Upper lobe of left lung (tissue), 4 donors: ENCODE results near the gene KRT80.

ENCODE experiments used
- POLR2A ChIP-seq, 4 donors: fragments of 450-650 bp; IDR thresholded peaks; one replicate each; pipeline ENCODE4 v1.5.1; 2016 to 2017; ENCODE audit warnings: antibody characterized with exemption in 4 of 4, mild to moderate bottlenecking in 2 of 4
- POLR2AphosphoS5 ChIP-seq, 2 donors: sonication (generic); formaldehyde crosslinking; IDR thresholded peaks; one replicate each; pipeline ENCODE4 v1.5.1; 2017; ENCODE audit warnings: antibody characterized with exemption in 2 of 2
- TF ChIP-seq, protein P1 (sequence below), 6 experiments: fragments of 450-650 bp in 4 of 6; fragments of 200-600 bp in 2 of 6; sonication (generic) in 2 of 6; IDR thresholded peaks; one replicate each; pipeline ENCODE4 v1.5.1; 2016 to 2019; ENCODE audit warnings: antibody characterized with exemption in 6 of 6

DNA sequence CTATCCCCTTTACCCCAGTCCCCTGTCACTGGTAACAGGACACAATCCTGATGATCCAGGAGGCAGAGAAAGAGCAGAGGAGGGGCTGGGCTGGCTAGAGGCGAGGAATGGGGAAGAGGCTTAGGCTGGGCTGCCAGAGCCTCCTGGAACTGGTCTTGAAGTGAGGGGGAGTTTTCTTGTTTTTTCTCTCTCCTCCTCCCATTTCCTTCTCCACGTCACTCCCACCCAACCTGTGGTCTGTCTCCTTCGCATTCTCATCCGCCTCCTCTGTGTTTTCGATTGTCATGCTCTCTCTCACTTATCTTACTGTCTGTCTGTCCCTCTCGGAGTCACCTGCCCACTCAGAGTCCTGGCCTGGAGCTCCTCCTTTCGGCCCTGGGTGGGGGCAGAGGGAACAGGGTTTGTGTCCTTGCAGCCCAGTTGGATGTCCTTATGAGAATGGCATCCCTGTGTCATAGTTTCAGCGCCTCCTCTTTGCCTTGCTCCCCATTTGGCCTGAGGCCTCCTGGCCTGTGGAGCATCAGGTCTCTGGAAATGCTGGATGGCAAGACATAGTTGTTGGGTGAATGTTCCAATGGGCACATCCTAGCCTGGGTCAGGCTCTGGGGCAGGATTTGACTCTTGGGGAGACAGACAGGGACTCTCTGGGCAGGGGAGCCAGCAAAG lies 3.4 kb upstream of the KRT80 start:
- TF ChIP-seq POLR2AphosphoS5 (IDR thresholded peaks at IDR 0.05): no peak
- TF ChIP-seq, protein P1, sequence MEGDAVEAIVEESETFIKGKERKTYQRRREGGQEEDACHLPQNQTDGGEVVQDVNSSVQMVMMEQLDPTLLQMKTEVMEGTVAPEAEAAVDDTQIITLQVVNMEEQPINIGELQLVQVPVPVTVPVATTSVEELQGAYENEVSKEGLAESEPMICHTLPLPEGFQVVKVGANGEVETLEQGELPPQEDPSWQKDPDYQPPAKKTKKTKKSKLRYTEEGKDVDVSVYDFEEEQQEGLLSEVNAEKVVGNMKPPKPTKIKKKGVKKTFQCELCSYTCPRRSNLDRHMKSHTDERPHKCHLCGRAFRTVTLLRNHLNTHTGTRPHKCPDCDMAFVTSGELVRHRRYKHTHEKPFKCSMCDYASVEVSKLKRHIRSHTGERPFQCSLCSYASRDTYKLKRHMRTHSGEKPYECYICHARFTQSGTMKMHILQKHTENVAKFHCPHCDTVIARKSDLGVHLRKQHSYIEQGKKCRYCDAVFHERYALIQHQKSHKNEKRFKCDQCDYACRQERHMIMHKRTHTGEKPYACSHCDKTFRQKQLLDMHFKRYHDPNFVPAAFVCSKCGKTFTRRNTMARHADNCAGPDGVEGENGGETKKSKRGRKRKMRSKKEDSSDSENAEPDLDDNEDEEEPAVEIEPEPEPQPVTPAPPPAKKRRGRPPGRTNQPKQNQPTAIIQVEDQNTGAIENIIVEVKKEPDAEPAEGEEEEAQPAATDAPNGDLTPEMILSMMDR (IDR thresholded peaks at IDR 0.05): no peak
- no peak for TF ChIP-seq POLR2A (IDR thresholded peaks at IDR 0.05)
